ENCODE measurements around the gene KCNJ15. TPM values are rescaled to one million over a fixed set of nuclear protein-coding genes. Genes with fewer than 3 reads are reported as not detected.
A peak's percentile ranks its signal among the peaks of the same experiment; 100 is the strongest.

KCNJ15 gene
- total and polyA plus RNA-seq, 2 experiments from 2014 or later, result not detected

GRCh38 chr21:38212706-38213105, 44.1 kb upstream of the KCNJ15 start:
- Histone ChIP-seq H3F3A (replicated peaks; ENCODE audit: low read depth) (no peaks in the 10 kb centered on the region), H3K27ac (ENCODE audit: low read depth) (no peak overlapping the region), H3K9me2 (ENCODE audit: insufficient read depth) (0 out of 2 replicates have a peak, but pooled peaks cover 11% of the 10 kb centered on the region), H4K20me1 (replicated peaks; ENCODE audit: insufficient read depth) (no peaks in the 10 kb centered on the region), H3K4me3 (no peak overlapping the region), H2AFZ (peak overlapping the region; percentile 56), H3K79me2 (replicated peaks; ENCODE audit: insufficient read depth) (no peaks in the 10 kb centered on the region), H3K36me3 (ENCODE audit: insufficient read depth) (no peaks in the 10 kb centered on the region), H3K4me1 (ENCODE audit: insufficient read depth) (no peaks in the 10 kb centered on the region), H3K27me3 (ENCODE audit: insufficient read depth) (no peaks in the 10 kb centered on the region), H3K4me2 (no peak overlapping the region)
- Mint-ChIP-seq H3K27me3 (ENCODE audit: insufficient read depth, low read depth, poor library complexity) (peaks cover 2% of the 10 kb centered on the region), H3K4me3 (no peak overlapping the region), H3K36me3 (ENCODE audit: low read depth) (no peaks in the 10 kb centered on the region; the same call in 1 of the 3 replicates), H3K9me3 (peaks cover 18% of the 10 kb centered on the region), H3K4me1 (peaks cover 2% of the 10 kb centered on the region; the same call in 1 of the 3 replicates), H3K27ac (no peak overlapping the region)
- no peak for ATAC-seq
- TF ChIP-seq JUNB (IDR thresholded peaks at IDR 0.05; ENCODE audit: unreplicated experiment) (no peak), CREB1 (CRISPR knock-in tag; IDR thresholded peaks at IDR 0.05; ENCODE audit: low read depth) (no peak), POLR2AphosphoS5 (IDR thresholded peaks at IDR 0.05; ENCODE audit: low read depth) (no peak), STAT1 (IDR thresholded peaks at IDR 0.05; ENCODE audit: unreplicated experiment) (no peak), ZNF462 (CRISPR knock-in tag; IDR thresholded peaks at IDR 0.05) (no peak)
- DNase-seq (ENCODE audit: low spot score), result no peak

GRCh38 chr21:38219049-38219628, 37.7 kb upstream of the KCNJ15 start:
- Histone ChIP-seq H3K4me3 (no peak overlapping the region), H3K36me3 (ENCODE audit: insufficient read depth) (peaks cover 12% of the 10 kb centered on the region; the same call in 1 of the 2 replicates), H3K9me2 (ENCODE audit: insufficient read depth) (peaks cover 10% of the 10 kb centered on the region; the same call in 1 of the 2 replicates), H3K27me3 (ENCODE audit: insufficient read depth) (no peaks in the 10 kb centered on the region), H3F3A (replicated peaks; ENCODE audit: low read depth) (no peaks in the 10 kb centered on the region), H3K27ac (ENCODE audit: low read depth) (no peak overlapping the region), H2AFZ (no peak overlapping the region), H3K4me1 (ENCODE audit: insufficient read depth) (no peaks in the 10 kb centered on the region), H3K4me2 (no peak overlapping the region), H4K20me1 (replicated peaks; ENCODE audit: insufficient read depth) (no peaks in the 10 kb centered on the region), H3K79me2 (replicated peaks; ENCODE audit: insufficient read depth) (no peaks in the 10 kb centered on the region)
- Mint-ChIP-seq H3K4me3 (no peak overlapping the region), H3K9me3 (peaks cover 47% of the 10 kb centered on the region), H3K27me3 (ENCODE audit: insufficient read depth, low read depth, poor library complexity) (peaks cover 5% of the 10 kb centered on the region), H3K4me1 (no peaks in the 10 kb centered on the region), H3K27ac (no peak overlapping the region), H3K36me3 (ENCODE audit: low read depth) (peaks cover 33% of the 10 kb centered on the region)
- TF ChIP-seq CTCF (conservative IDR thresholded peaks at IDR 0.05; ENCODE audit: low read depth in 2 of 2) (peak; percentile 84 to 96), EZH2phosphoT487 (IDR thresholded peaks at IDR 0.05; ENCODE audit: unreplicated experiment) (no peak)
- ATAC-seq, result peak; percentile 94
- peak; percentile 86 for DNase-seq (ENCODE audit: low spot score)

Measured in GM23338 (cell line).